H1 (cell line): ENCODE measurements around the gene WAC. TPM values are rescaled to one million over a fixed set of nuclear protein-coding genes. Genes with fewer than 3 reads are reported as not detected.

ENCODE experiments used
- NANOG ChIP-seq: IDR thresholded peaks from 2 replicates; pipeline ENCODE4 v1.6.1; 2011; ENCODE audit warnings: low read length, low read depth, mild to moderate bottlenecking, inconsistent platforms; ENCODE audit not compliant: insufficient read depth, poor library complexity, severe bottlenecking
- NRF1 ChIP-seq: IDR thresholded peaks from 2 replicates; pipeline ENCODE4 v1.6.1; 2011; ENCODE audit warnings: mild to moderate bottlenecking, low read depth, low read length, improper control_type of control experiment
- RBBP5 ChIP-seq: IDR thresholded peaks from 2 replicates; pipeline ENCODE4 v1.7.1; 2012; ENCODE audit warnings: low read depth, mild to moderate bottlenecking, inconsistent platforms, low read length, moderate library complexity, borderline replicate concordance
- SP2 ChIP-seq: IDR thresholded peaks from 2 replicates; pipeline ENCODE4 v1.6.1; 2012; ENCODE audit warnings: mild to moderate bottlenecking, low read length, inconsistent platforms
- TCF12 ChIP-seq: IDR thresholded peaks from 2 replicates; pipeline ENCODE4 v1.6.1; 2011; ENCODE audit warnings: low read depth, mild to moderate bottlenecking, low read length
- YY1 ChIP-seq: IDR thresholded peaks from 2 replicates; pipeline ENCODE4 v1.6.1; 2011; ENCODE audit warnings: low read depth, mild to moderate bottlenecking, low read length
- polyA plus RNA-seq, 7 experiments: library from polyadenylated mRNA; depleted of rRNA in 3 of 7; stranded (reverse) in 5 of 7; unstranded in 2 of 7; fragments of >200 nt in 5 of 7; fragments of 200-250 nt in 2 of 7; gene quantifications; 1 replicate in 5 of 7; 2 replicates in 1 of 7; 4 replicates in 1 of 7; pipeline versions ENCODE4 v1.2.1 to v1.2.3, GENCODE V29; 2011 to 2013; ENCODE audit warnings: missing spikeins in 2 of 7, mixed read lengths in 2 of 7
- total RNA-seq: library from RNA; stranded (reverse); fragmentation: NEBNext Ultra II Directional; extraction: Animal tissue kit (Norgen Biotek cat#: 25700); gene quantifications from 2 replicates; pipeline ENCODE4 v1.2.1, GENCODE V29; 2021

WAC gene
- total and polyA plus RNA-seq, 2 of the 8 experiments (the other 6 are each of a cell fraction or from before 2014, with no cell fraction given) = 72.9 to 128 TPM

DNA sequence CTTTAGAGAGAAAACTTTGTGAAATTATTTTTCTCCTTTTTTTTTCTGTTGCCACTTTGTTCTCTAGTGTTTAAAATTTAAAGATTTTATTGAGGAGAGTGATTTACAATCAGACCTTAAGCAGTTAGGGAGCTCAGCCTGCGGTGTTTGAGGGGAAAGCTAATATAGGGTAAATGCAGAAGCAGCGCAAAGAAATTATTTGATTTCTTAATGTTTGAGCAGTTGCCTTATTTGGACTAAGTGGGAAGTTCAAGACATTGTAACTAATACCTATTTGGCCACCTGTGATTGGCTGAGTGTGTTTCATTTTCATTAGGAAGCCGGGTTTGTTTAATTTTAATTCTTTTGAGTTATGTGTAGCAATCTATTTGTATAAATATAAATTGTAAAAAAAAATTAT lies 25.3 kb downstream of the WAC start (continued):
- TF ChIP-seq YY1 = no peak
- no peak for TF ChIP-seq NRF1
- TF ChIP-seq TCF12 = no peak
- no peak for TF ChIP-seq NANOG
- no peak for TF ChIP-seq SP2
- TF ChIP-seq RBBP5 = no peak
